ENCODE data around the gene BRMS1L.

BRMS1L gene

DNA sequence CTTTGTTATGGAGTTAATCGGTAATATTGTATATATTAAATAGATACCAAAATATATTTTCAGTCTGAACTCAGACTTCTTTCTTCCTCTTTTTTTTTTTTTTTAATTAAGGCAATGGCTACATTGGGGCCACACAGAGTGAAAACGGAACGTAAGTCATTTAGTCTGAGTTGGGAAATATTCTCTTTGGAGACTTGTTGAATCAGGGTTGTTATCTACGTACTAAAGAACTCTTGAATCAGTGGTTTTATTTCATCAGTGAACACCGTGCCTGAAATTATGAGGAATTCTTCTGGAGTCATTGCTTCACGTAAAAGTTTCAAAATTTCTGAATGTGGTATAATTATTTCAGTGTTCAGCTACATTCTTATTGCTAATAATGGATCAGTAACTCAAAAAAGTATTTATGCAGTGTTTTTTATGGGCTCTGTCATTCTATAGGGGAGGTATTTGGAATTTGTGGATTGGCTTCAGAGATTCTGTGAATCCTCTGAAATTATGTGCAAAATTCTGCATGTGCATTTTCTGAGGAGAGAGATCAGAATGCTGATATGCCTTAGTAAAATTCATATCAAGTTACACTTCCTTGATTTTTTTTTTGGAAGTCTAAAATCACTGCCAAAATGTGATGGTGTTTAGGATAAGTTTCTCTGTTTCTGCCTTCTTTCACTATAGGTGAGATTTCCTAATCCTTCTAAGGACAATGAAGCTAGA, 39.6 kb downstream of the BRMS1L start:
- H3K36me3 ChIP-seq (ENCODE audit: control insufficient read depth, insufficient read depth, low read length): peaks cover 16% of the 10 kb centered on the region
- H3K9me3 ChIP-seq (ENCODE audit: control insufficient read depth, low read length): no peaks in the 10 kb centered on the region
- no peaks in the 10 kb centered on the region for H3K27me3 ChIP-seq (replicated peaks; ENCODE audit: control insufficient read depth, insufficient read depth, low read length, poor library complexity, severe bottlenecking)
- H3K4me1 ChIP-seq (ENCODE audit: control insufficient read depth, insufficient read depth, low read length, poor library complexity, severe bottlenecking): no peaks in the 10 kb centered on the region
- no peak overlapping the region for H3K27ac ChIP-seq (ENCODE audit: insufficient read depth, low read length, poor library complexity, severe bottlenecking)
- no peak overlapping the region for H3K4me3 ChIP-seq (ENCODE audit: insufficient read depth, low read depth, low read length, poor library complexity, severe bottlenecking)
- no peak for DNase-seq

DNA sequence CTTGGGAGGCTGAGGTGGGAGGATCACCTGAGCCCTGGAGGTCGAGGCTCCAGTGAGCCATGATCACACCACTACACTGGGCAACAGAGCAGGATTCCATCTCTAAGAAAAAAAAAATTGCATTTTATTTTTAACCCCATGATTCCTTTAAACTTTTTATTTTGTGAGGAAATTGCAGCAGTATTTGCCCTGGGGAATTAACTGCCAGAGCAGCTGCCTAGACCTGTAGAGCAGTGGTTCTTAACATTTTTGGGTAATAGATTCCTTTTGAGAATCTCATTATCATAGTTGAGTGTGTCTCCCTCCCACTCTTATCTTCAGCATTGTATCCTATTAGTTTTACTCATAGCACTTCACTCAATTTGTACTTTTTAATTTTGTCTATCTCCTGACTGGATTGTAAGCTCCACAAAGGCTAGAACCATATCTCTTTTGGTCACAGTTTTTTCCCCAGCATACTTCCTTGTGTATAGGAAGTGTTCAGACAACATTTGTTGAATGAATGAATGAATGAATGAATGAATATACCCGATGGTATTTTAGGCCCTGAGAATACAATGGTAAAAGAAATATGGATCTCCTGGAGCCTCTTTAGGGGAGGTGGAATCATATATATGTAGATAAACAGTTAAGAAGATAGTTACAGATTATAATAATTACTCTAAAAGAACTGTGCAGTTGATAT, 40.6 kb downstream of the BRMS1L start:
- H3K4me1 ChIP-seq (ENCODE audit: control insufficient read depth, insufficient read depth, low read length, poor library complexity, severe bottlenecking): no peaks in the 10 kb centered on the region
- H3K9me3 ChIP-seq (ENCODE audit: control insufficient read depth, low read length): no peaks in the 10 kb centered on the region
- no peak for DNase-seq
- H3K27me3 ChIP-seq (replicated peaks; ENCODE audit: control insufficient read depth, insufficient read depth, low read length, poor library complexity, severe bottlenecking): no peaks in the 10 kb centered on the region
- H3K27ac ChIP-seq (ENCODE audit: insufficient read depth, low read length, poor library complexity, severe bottlenecking): no peak overlapping the region
- H3K4me3 ChIP-seq (ENCODE audit: insufficient read depth, low read depth, low read length, poor library complexity, severe bottlenecking): no peak overlapping the region
- H3K36me3 ChIP-seq (ENCODE audit: control insufficient read depth, insufficient read depth, low read length): peaks cover 16% of the 10 kb centered on the region

DNA sequence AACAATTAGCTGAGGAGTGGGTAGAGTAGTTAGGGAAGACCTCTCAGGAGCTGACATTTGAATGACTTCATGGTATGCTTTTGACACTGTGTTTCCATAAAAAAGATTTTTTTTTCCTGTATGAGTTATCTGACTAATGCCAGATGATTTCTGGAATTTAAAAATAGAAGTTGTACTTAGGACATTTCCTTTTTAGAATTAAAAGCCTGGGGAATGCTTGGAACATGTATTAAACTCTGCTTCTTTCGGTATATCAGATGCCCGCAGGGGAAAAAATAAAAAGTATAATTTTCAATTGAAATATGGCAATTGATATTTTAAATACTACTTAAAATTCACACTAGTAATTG, 41.1 kb downstream of the BRMS1L start:
- peaks cover 16% of the 10 kb centered on the region for H3K36me3 ChIP-seq (ENCODE audit: control insufficient read depth, insufficient read depth, low read length)
- H3K27me3 ChIP-seq (replicated peaks; ENCODE audit: control insufficient read depth, insufficient read depth, low read length, poor library complexity, severe bottlenecking): no peaks in the 10 kb centered on the region
- no peak overlapping the region for H3K4me3 ChIP-seq (ENCODE audit: insufficient read depth, low read depth, low read length, poor library complexity, severe bottlenecking)
- no peak overlapping the region for H3K27ac ChIP-seq (ENCODE audit: insufficient read depth, low read length, poor library complexity, severe bottlenecking)
- no peaks in the 10 kb centered on the region for H3K9me3 ChIP-seq (ENCODE audit: control insufficient read depth, low read length)
- DNase-seq: no peak
- no peaks in the 10 kb centered on the region for H3K4me1 ChIP-seq (ENCODE audit: control insufficient read depth, insufficient read depth, low read length, poor library complexity, severe bottlenecking)

DNA sequence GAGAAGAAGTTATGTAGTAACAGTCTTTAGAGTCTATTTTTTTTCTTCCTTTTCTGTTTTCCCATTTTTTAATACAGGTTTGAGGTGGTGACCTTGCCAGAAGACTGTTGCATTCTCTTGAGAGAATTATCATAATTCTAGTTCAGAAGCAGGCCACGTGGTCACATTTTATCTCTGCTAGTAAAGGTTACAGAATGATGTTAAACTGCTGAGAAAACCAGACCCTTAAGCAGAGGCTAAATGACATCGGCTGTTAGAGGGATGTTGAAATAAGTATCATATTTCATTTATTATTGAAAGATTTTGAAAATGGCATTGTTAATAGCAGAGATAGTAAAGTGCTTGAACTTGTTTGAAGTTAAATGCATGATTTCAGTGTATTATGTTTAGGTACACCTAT, 49.2 kb downstream of the BRMS1L start:
- Histone ChIP-seq H3K27me3 (replicated peaks; ENCODE audit: control insufficient read depth, insufficient read depth, low read length, poor library complexity, severe bottlenecking) (no peaks in the 10 kb centered on the region), H3K4me1 (ENCODE audit: control insufficient read depth, insufficient read depth, low read length, poor library complexity, severe bottlenecking) (no peaks in the 10 kb centered on the region), H3K36me3 (ENCODE audit: control insufficient read depth, insufficient read depth, low read length) (no peaks in the 10 kb centered on the region), H3K4me3 (ENCODE audit: insufficient read depth, low read depth, low read length, poor library complexity, severe bottlenecking) (no peak overlapping the region), H3K27ac (ENCODE audit: insufficient read depth, low read length, poor library complexity, severe bottlenecking) (no peak overlapping the region), H3K9me3 (ENCODE audit: control insufficient read depth, low read length) (no peaks in the 10 kb centered on the region)
- no peak for DNase-seq

DNA sequence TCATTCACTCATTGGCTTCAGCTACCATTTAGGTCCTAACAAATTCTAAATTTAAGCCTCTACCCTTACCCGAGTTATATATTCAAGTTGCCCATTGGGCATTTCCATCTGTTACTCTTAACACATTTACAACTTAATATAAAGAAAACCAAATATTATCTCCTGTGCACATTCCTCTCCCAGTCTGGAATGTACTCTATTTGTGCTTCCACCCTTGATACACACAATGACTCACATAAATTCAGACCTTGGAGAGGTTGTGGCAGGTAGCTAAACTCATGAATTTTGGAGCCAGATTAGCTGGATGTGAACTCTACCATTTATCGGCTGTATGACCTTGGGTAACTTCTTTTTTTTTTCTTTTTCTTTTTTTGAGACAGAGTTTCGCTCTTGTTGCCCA, 51.1 kb downstream of the BRMS1L start:
- Histone ChIP-seq H3K36me3 (ENCODE audit: control insufficient read depth, insufficient read depth, low read length) (no peaks in the 10 kb centered on the region), H3K9me3 (ENCODE audit: control insufficient read depth, low read length) (no peaks in the 10 kb centered on the region), H3K4me1 (ENCODE audit: control insufficient read depth, insufficient read depth, low read length, poor library complexity, severe bottlenecking) (no peaks in the 10 kb centered on the region), H3K4me3 (ENCODE audit: insufficient read depth, low read depth, low read length, poor library complexity, severe bottlenecking) (no peak overlapping the region), H3K27me3 (replicated peaks; ENCODE audit: control insufficient read depth, insufficient read depth, low read length, poor library complexity, severe bottlenecking) (no peaks in the 10 kb centered on the region), H3K27ac (ENCODE audit: insufficient read depth, low read length, poor library complexity, severe bottlenecking) (no peak overlapping the region)
- DNase-seq: no peak

DNA sequence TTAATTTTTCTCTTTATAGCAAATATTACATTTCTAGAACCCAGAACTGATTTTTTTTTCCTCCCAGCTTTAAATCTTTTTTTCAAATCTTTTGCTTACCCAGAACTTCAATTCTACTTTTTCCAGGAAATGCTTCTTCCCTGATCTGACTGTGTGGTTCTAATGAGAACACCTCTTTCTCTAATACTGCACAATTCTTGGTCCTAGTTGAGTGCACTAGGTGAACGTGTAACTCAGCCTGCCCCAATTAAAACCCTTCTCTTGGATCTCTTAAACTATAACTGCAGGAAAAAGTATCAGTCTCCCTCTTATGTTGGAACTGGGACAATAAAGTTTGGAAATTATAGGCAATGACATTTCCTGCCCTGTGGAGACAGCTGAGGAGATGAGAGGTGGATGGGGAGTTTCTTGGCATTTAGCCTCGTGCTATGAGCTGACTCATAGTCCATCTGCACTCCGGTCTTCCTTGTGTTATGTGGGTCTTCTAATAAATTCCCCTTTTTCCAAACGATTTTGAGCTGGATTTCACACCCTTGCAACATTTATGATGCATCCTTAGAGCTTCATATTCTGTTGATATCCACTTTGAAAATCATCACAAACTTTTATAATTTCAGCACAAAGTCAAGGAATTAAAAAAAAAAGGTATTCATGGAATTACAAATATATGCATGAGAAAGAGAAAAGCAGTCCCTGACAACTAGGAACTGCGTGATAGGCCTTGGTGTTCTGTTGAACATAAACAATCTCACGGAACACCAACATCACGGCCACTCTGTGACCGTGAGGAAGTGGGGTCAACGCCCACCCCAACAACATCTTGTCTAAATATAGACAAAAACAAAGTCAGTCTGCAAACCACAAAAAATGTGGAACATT, 52.4 kb downstream of the BRMS1L start:
- Histone ChIP-seq H3K27ac (ENCODE audit: insufficient read depth, low read length, poor library complexity, severe bottlenecking) (no peak overlapping the region), H3K27me3 (replicated peaks; ENCODE audit: control insufficient read depth, insufficient read depth, low read length, poor library complexity, severe bottlenecking) (no peaks in the 10 kb centered on the region), H3K4me3 (ENCODE audit: insufficient read depth, low read depth, low read length, poor library complexity, severe bottlenecking) (no peak overlapping the region), H3K9me3 (ENCODE audit: control insufficient read depth, low read length) (no peaks in the 10 kb centered on the region), H3K36me3 (ENCODE audit: control insufficient read depth, insufficient read depth, low read length) (no peaks in the 10 kb centered on the region), H3K4me1 (ENCODE audit: control insufficient read depth, insufficient read depth, low read length, poor library complexity, severe bottlenecking) (no peaks in the 10 kb centered on the region)
- no peak for DNase-seq

DNA sequence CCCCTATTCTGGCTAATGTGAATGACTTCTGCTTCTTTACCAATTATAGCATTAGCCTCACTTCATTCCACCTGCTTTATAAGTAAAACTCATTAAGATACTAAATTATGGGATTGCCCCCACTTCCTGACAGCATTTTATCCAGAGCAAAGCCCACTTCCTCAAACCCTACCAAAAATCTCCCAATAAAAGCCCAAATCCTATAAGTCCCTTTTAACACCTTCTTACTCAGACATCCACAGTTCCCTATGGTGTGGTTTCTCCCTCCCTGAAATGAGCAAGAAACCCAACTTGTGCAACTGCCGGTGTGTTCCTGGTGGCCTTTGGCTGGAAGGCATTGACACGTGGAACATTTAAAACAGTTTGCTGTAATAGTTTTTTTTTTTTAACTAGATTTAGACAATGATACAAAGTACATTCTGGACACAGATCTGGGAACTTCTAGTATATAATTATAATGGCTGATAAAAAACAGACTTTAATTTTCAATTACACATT, 53.1 kb downstream of the BRMS1L start:
- Histone ChIP-seq H3K36me3 (ENCODE audit: control insufficient read depth, insufficient read depth, low read length) (no peaks in the 10 kb centered on the region), H3K27ac (ENCODE audit: insufficient read depth, low read length, poor library complexity, severe bottlenecking) (no peak overlapping the region), H3K9me3 (ENCODE audit: control insufficient read depth, low read length) (no peaks in the 10 kb centered on the region), H3K4me1 (ENCODE audit: control insufficient read depth, insufficient read depth, low read length, poor library complexity, severe bottlenecking) (no peaks in the 10 kb centered on the region), H3K27me3 (replicated peaks; ENCODE audit: control insufficient read depth, insufficient read depth, low read length, poor library complexity, severe bottlenecking) (no peaks in the 10 kb centered on the region), H3K4me3 (ENCODE audit: insufficient read depth, low read depth, low read length, poor library complexity, severe bottlenecking) (no peak overlapping the region)
- DNase-seq: no peak

DNA sequence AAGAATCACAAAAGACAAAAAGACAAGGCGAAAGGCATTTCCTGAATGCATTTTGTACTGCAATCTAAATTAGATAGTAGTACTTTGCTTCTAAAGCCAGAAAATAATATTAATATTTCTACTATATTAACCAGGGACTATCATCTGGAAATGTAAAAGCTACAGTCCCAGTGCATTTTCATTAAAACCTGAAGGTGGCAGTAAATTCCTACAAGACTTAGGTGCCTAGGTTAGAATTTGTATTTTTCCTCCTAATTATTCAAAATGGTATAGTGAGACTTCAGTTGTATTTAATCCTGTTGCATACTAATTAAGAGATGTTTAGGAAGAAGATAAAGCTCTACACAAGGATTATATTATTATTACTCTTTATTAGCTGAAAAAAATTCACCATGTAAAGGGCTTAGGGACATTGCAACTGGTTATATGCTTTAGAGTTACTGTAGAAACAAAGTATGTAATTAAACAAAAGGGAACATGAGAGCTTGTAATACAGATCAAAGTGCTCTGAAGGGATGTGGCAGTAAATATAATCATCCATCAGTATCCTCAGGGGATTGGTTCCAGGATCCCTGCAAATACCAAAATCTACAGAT, 53.6 kb downstream of the BRMS1L start:
- no peak for DNase-seq
- no peaks in the 10 kb centered on the region for H3K27me3 ChIP-seq (replicated peaks; ENCODE audit: control insufficient read depth, insufficient read depth, low read length, poor library complexity, severe bottlenecking)
- no peak overlapping the region for H3K27ac ChIP-seq (ENCODE audit: insufficient read depth, low read length, poor library complexity, severe bottlenecking)
- no peaks in the 10 kb centered on the region for H3K9me3 ChIP-seq (ENCODE audit: control insufficient read depth, low read length)
- no peak overlapping the region for H3K4me3 ChIP-seq (ENCODE audit: insufficient read depth, low read depth, low read length, poor library complexity, severe bottlenecking)
- no peaks in the 10 kb centered on the region for H3K36me3 ChIP-seq (ENCODE audit: control insufficient read depth, insufficient read depth, low read length)
- no peaks in the 10 kb centered on the region for H3K4me1 ChIP-seq (ENCODE audit: control insufficient read depth, insufficient read depth, low read length, poor library complexity, severe bottlenecking)

DNA sequence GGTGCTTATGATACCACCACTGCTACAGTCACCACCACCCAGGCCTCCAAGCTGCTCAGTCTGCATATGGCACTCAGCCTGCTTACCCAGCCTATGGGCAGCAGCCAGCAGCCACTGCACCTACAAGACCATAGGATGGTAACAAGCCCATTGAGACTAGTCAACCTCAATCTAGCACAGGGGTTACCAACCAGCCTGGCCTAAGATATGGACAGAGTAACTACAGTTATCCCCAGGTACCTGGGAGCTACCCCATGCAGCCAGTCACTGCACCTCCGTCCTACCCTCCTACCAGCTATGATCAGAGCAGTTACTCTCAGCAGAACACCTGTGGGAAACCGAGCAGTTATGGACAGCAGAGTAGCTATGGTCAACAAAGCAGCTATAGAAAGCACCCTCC, 55.1 kb downstream of the BRMS1L start:
- Histone ChIP-seq H3K36me3 (ENCODE audit: control insufficient read depth, insufficient read depth, low read length) (no peaks in the 10 kb centered on the region), H3K9me3 (ENCODE audit: control insufficient read depth, low read length) (no peaks in the 10 kb centered on the region), H3K4me1 (ENCODE audit: control insufficient read depth, insufficient read depth, low read length, poor library complexity, severe bottlenecking) (no peaks in the 10 kb centered on the region), H3K27me3 (replicated peaks; ENCODE audit: control insufficient read depth, insufficient read depth, low read length, poor library complexity, severe bottlenecking) (no peaks in the 10 kb centered on the region), H3K4me3 (ENCODE audit: insufficient read depth, low read depth, low read length, poor library complexity, severe bottlenecking) (no peak overlapping the region), H3K27ac (ENCODE audit: insufficient read depth, low read length, poor library complexity, severe bottlenecking) (no peak overlapping the region)
- no peak for DNase-seq
